Measurements from ENCODE around the gene AGBL1.

Gene AGBL1

DNA sequence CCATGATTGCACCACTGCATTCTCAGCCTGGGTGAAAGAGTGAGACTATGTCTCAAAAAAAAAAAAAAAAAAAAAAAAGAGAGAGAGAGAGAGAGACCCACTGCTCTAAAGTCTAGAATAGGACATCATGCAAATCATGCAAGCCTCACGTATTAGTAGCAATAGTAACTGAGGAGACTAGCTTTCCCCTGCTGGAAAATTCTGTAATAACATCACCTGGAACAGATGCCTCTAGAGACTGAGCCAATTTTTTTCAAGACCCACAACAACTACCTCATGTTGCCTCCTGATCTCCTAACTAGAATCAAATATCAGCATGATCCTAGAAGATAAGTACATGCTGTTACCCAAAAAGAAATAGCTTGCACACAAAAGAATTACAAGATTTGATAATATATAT, 461.9 kb downstream of the AGBL1 start:
- TF ChIP-seq, protein P1, sequence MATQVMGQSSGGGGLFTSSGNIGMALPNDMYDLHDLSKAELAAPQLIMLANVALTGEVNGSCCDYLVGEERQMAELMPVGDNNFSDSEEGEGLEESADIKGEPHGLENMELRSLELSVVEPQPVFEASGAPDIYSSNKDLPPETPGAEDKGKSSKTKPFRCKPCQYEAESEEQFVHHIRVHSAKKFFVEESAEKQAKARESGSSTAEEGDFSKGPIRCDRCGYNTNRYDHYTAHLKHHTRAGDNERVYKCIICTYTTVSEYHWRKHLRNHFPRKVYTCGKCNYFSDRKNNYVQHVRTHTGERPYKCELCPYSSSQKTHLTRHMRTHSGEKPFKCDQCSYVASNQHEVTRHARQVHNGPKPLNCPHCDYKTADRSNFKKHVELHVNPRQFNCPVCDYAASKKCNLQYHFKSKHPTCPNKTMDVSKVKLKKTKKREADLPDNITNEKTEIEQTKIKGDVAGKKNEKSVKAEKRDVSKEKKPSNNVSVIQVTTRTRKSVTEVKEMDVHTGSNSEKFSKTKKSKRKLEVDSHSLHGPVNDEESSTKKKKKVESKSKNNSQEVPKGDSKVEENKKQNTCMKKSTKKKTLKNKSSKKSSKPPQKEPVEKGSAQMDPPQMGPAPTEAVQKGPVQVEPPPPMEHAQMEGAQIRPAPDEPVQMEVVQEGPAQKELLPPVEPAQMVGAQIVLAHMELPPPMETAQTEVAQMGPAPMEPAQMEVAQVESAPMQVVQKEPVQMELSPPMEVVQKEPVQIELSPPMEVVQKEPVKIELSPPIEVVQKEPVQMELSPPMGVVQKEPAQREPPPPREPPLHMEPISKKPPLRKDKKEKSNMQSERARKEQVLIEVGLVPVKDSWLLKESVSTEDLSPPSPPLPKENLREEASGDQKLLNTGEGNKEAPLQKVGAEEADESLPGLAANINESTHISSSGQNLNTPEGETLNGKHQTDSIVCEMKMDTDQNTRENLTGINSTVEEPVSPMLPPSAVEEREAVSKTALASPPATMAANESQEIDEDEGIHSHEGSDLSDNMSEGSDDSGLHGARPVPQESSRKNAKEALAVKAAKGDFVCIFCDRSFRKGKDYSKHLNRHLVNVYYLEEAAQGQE (IDR thresholded peaks at IDR 0.05; ENCODE audit: insufficient read depth in 1 of 2, low read depth in 2 of 2, low read length in 2 of 2), result no peak
- TF ChIP-seq POLR2AphosphoS5 (IDR thresholded peaks at IDR 0.05; ENCODE audit: low read depth, low read length) (no peak), TAF1 (IDR thresholded peaks at IDR 0.05; ENCODE audit: borderline replicate concordance, insufficient read depth, low read length) (no peak), SIN3A (IDR thresholded peaks at IDR 0.05; ENCODE audit: borderline replicate concordance, insufficient read depth, low read length) (no peak), FOXP2 (optimal IDR thresholded peaks at IDR 0.05; ENCODE audit: borderline replicate concordance, extremely low read depth, extremely low read length, insufficient read depth) (no peak)

DNA sequence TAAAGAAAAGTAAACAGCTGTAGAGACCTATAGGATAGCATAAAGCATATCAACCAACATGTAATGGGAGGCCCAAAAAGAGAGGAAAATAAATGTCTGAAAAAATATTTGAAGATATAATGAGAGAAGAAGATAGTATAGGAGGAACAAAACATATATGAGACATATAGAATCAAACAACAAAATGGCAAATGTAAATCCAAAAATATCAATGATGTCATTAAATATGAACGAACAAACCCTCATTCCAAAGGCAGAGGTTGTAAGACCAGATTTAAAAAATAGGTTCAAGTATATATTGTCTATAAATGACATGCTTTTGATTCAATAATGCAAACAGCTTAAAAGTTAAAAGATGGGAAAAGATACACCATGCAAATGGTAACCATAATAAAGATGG, 470.4 kb downstream of the AGBL1 start:
- no peak for TF ChIP-seq TAF1 (IDR thresholded peaks at IDR 0.05; ENCODE audit: borderline replicate concordance, insufficient read depth, low read length)
- TF ChIP-seq SIN3A (IDR thresholded peaks at IDR 0.05; ENCODE audit: borderline replicate concordance, insufficient read depth, low read length), result no peak
- TF ChIP-seq, protein P1 (IDR thresholded peaks at IDR 0.05; ENCODE audit: insufficient read depth in 1 of 2, low read depth in 2 of 2, low read length in 2 of 2), result no peak
- no peak for TF ChIP-seq FOXP2 (optimal IDR thresholded peaks at IDR 0.05; ENCODE audit: borderline replicate concordance, extremely low read depth, extremely low read length, insufficient read depth)
- no peak for TF ChIP-seq POLR2AphosphoS5 (IDR thresholded peaks at IDR 0.05; ENCODE audit: low read depth, low read length)

DNA sequence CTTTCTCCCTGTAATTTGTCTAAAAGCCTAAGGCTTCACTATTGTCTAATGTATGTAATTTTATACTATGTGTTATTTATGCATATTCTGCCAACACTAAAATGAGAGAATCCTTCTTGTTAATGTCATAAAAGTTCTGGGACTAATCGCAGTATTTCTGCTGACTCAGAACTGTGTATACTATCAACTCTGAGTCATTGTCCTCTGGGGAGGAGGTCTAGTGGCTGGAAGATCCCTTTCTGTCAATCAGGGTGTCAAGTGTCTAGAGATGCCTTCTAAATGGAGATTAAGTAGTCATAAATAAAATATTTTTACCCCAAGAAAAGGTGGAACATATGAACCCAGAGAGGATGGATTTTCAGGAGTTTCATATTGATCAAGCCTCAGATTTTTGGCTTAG, 473.4 kb downstream of the AGBL1 start:
- TF ChIP-seq FOXP2 (optimal IDR thresholded peaks at IDR 0.05; ENCODE audit: borderline replicate concordance, extremely low read depth, extremely low read length, insufficient read depth), result no peak
- no peak for TF ChIP-seq TAF1 (IDR thresholded peaks at IDR 0.05; ENCODE audit: borderline replicate concordance, insufficient read depth, low read length)
- no peak for TF ChIP-seq SIN3A (IDR thresholded peaks at IDR 0.05; ENCODE audit: borderline replicate concordance, insufficient read depth, low read length)
- TF ChIP-seq POLR2AphosphoS5 (IDR thresholded peaks at IDR 0.05; ENCODE audit: low read depth, low read length), result no peak

DNA sequence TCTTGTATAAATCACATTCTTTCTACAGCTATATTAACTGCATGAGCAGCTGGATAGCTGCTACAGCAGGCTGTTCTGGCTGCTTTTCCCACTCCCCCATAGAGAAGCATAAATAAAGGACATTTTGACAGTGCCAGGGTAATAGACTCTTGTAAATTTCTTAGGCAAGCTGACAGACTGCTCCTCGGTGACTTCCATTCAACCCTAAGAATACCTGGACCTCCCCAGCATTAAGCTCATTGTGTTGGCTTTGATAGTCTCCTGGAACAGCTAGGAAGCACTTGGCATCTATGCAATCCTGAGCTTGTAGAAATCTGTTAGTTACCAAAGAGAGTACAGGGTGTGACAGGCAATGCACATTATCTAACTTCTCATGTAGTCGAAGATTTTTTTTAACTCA, 475.4 kb downstream of the AGBL1 start:
- TF ChIP-seq POLR2AphosphoS5 (IDR thresholded peaks at IDR 0.05; ENCODE audit: low read depth, low read length), result no peak
- TF ChIP-seq, protein P1 (IDR thresholded peaks at IDR 0.05; ENCODE audit: insufficient read depth in 1 of 2, low read depth in 2 of 2, low read length in 2 of 2), result no peak
- no peak for TF ChIP-seq TAF1 (IDR thresholded peaks at IDR 0.05; ENCODE audit: borderline replicate concordance, insufficient read depth, low read length)
- TF ChIP-seq FOXP2 (optimal IDR thresholded peaks at IDR 0.05; ENCODE audit: borderline replicate concordance, extremely low read depth, extremely low read length, insufficient read depth), result no peak
- TF ChIP-seq SIN3A (IDR thresholded peaks at IDR 0.05; ENCODE audit: borderline replicate concordance, insufficient read depth, low read length), result no peak

DNA sequence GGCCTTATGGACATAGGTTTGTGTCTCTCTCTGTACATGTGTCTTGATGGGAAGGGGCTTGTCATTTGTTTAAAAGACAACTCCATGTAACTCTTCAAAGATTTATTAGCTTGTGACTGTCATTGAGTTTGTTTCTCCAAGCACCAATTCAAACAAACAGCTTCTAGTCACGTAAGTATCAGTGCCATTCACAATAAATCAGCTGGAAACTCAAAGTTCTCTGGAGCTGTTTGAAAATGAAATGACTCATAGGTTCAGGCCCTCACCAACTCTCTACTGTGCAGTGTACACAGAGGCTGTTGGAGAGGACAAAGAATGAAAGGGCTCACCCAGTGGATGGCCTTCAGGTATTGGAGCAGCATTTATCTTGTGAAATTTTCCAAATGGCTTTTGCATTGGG, 476.3 kb downstream of the AGBL1 start:
- TF ChIP-seq TAF1 (IDR thresholded peaks at IDR 0.05; ENCODE audit: borderline replicate concordance, insufficient read depth, low read length) (no peak), FOXP2 (optimal IDR thresholded peaks at IDR 0.05; ENCODE audit: borderline replicate concordance, extremely low read depth, extremely low read length, insufficient read depth) (no peak), SIN3A (IDR thresholded peaks at IDR 0.05; ENCODE audit: borderline replicate concordance, insufficient read depth, low read length) (no peak), POLR2AphosphoS5 (IDR thresholded peaks at IDR 0.05; ENCODE audit: low read depth, low read length) (no peak)
- TF ChIP-seq, protein P1 (IDR thresholded peaks at IDR 0.05; ENCODE audit: insufficient read depth in 1 of 2, low read depth in 2 of 2, low read length in 2 of 2), result no peak

Data from PFSK-1 (cell line).